ENCODE results near the gene EPS15.

DNA sequence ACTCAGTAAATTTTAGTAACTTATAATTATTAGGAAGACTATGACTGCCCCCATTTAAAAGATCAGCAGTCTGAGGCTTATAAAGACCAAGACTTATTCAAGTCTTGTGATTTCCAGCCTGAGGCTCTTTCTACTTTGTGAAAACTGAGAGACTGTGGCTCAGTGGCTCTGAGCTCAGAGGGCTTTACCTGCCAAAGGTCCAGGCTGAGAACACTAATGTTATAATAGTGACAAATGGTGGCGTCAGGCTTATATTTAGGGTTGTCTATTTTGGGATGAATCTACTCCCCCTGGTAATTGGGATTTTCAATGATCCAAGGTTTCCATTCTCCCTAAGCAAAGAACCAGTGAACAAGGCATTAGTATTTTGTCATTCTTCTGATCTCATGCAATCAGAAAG is 42.6 kb upstream of the EPS15 start:
- TF ChIP-seq TAF1 (IDR thresholded peaks at IDR 0.05; ENCODE audit: low read depth, low read length) (no peak), SP1 (IDR thresholded peaks at IDR 0.05; ENCODE audit: low read depth, low read length) (no peak), JUN (IDR thresholded peaks at IDR 0.05; ENCODE audit: low read depth, low read length) (no peak), PHF8 (conservative IDR thresholded peaks at IDR 0.05; ENCODE audit: low read depth, low read length) (no peak), POLR2A (IDR thresholded peaks at IDR 0.05; ENCODE audit: control extremely low read depth in 1 of 2, low read depth in 2 of 2, low read length in 2 of 2) (no peak), RAD21 (IDR thresholded peaks at IDR 0.05 in 1 of 2, conservative IDR thresholded peaks at IDR 0.05 in 1 of 2; ENCODE audit: low read depth in 2 of 2, low read length in 2 of 2) (no peak)
- TF ChIP-seq, protein P1, sequence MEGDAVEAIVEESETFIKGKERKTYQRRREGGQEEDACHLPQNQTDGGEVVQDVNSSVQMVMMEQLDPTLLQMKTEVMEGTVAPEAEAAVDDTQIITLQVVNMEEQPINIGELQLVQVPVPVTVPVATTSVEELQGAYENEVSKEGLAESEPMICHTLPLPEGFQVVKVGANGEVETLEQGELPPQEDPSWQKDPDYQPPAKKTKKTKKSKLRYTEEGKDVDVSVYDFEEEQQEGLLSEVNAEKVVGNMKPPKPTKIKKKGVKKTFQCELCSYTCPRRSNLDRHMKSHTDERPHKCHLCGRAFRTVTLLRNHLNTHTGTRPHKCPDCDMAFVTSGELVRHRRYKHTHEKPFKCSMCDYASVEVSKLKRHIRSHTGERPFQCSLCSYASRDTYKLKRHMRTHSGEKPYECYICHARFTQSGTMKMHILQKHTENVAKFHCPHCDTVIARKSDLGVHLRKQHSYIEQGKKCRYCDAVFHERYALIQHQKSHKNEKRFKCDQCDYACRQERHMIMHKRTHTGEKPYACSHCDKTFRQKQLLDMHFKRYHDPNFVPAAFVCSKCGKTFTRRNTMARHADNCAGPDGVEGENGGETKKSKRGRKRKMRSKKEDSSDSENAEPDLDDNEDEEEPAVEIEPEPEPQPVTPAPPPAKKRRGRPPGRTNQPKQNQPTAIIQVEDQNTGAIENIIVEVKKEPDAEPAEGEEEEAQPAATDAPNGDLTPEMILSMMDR (IDR thresholded peaks at IDR 0.05; ENCODE audit: control extremely low read depth in 1 of 3, insufficient read depth in 1 of 3, low read depth in 1 of 3, low read length in 3 of 3): no peak
- TF ChIP-seq, protein P2, sequence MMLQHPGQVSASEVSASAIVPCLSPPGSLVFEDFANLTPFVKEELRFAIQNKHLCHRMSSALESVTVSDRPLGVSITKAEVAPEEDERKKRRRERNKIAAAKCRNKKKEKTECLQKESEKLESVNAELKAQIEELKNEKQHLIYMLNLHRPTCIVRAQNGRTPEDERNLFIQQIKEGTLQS (IDR thresholded peaks at IDR 0.05; ENCODE audit: insufficient read depth, low read depth, low read length): no peak

Measured in H1 (cell line).